ENCODE results near the gene TLE4.

DNA sequence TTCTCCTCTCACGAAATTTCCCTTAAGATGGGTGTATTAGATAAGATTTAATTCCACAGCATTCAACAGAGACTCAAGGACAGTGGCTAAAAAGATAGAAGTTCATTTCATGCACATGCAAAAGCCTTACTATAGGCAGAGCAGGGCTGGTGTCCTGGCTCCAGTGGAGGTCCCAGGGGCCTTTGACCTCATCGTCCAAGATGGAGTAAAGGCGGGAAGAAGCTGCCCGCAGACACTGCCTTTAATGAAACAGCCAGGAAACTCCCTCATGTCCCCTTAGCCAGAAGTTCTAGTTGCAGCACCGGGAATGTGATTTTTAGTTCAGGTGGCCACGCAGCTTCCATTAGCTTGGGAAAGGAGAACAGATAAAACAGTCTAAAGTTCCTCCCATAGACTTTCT, 190.3 kb downstream of the TLE4 start:
- TF ChIP-seq, protein P1, sequence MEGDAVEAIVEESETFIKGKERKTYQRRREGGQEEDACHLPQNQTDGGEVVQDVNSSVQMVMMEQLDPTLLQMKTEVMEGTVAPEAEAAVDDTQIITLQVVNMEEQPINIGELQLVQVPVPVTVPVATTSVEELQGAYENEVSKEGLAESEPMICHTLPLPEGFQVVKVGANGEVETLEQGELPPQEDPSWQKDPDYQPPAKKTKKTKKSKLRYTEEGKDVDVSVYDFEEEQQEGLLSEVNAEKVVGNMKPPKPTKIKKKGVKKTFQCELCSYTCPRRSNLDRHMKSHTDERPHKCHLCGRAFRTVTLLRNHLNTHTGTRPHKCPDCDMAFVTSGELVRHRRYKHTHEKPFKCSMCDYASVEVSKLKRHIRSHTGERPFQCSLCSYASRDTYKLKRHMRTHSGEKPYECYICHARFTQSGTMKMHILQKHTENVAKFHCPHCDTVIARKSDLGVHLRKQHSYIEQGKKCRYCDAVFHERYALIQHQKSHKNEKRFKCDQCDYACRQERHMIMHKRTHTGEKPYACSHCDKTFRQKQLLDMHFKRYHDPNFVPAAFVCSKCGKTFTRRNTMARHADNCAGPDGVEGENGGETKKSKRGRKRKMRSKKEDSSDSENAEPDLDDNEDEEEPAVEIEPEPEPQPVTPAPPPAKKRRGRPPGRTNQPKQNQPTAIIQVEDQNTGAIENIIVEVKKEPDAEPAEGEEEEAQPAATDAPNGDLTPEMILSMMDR (IDR thresholded peaks at IDR 0.05), result no peak
- TF ChIP-seq POLR2AphosphoS5 (IDR thresholded peaks at IDR 0.05) (no peak), POLR2A (IDR thresholded peaks at IDR 0.05) (no peak)

All from breast epithelium (tissue), 3 donors.